ENCODE data around the gene SLC15A3.

GRCh38 chr11:60923326-60923725 lies 28.6 kb downstream of the SLC15A3 start:
- TF ChIP-seq, protein P1, sequence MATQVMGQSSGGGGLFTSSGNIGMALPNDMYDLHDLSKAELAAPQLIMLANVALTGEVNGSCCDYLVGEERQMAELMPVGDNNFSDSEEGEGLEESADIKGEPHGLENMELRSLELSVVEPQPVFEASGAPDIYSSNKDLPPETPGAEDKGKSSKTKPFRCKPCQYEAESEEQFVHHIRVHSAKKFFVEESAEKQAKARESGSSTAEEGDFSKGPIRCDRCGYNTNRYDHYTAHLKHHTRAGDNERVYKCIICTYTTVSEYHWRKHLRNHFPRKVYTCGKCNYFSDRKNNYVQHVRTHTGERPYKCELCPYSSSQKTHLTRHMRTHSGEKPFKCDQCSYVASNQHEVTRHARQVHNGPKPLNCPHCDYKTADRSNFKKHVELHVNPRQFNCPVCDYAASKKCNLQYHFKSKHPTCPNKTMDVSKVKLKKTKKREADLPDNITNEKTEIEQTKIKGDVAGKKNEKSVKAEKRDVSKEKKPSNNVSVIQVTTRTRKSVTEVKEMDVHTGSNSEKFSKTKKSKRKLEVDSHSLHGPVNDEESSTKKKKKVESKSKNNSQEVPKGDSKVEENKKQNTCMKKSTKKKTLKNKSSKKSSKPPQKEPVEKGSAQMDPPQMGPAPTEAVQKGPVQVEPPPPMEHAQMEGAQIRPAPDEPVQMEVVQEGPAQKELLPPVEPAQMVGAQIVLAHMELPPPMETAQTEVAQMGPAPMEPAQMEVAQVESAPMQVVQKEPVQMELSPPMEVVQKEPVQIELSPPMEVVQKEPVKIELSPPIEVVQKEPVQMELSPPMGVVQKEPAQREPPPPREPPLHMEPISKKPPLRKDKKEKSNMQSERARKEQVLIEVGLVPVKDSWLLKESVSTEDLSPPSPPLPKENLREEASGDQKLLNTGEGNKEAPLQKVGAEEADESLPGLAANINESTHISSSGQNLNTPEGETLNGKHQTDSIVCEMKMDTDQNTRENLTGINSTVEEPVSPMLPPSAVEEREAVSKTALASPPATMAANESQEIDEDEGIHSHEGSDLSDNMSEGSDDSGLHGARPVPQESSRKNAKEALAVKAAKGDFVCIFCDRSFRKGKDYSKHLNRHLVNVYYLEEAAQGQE (IDR thresholded peaks at IDR 0.05; ENCODE audit: insufficient read depth in 1 of 2, low read depth in 2 of 2, low read length in 2 of 2), result no peak
- TF ChIP-seq SIN3A (IDR thresholded peaks at IDR 0.05; ENCODE audit: borderline replicate concordance, insufficient read depth, low read length) (no peak), TAF1 (IDR thresholded peaks at IDR 0.05; ENCODE audit: borderline replicate concordance, insufficient read depth, low read length) (no peak), POLR2AphosphoS5 (IDR thresholded peaks at IDR 0.05; ENCODE audit: low read depth, low read length) (no peak)

Measured in PFSK-1 (cell line).